ENCODE measurements around the gene MACC1. TPM values are rescaled to one million over a fixed set of nuclear protein-coding genes. Genes with fewer than 3 reads are reported as not detected.
"Not testable (repeated sequence)": the region's sequence is repeated elsewhere in the genome, so short reads cannot be mapped to it uniquely, and the experiment has no call there.

Gene MACC1
- total RNA-seq, 1 experiment from 2014 or later = 190 TPM

DNA sequence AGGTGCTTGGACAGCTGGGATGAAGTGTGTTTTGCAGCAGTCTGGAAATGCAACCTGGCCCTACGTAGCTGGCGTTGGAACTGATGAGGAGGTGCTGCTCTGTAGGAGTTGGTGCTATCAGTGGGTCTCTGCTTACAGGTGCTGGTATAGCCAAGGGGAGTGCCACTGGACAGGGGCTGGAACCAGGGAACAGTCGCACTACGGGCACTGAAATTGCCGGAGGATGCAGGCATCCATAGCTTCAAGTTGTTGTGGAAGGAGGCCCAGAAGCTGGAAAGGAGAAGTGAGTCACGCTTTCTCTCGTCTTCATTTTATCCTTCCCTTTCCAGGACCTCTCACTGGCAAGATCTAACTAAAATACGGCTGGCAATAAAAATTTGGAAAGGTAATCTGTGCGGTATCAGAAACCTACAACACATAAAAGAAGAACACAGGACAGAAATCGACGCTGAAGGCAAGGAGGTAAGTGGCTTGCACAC, 25.8 kb downstream of the MACC1 start:
- CTCF ChIA-PET = interaction anchor here (1.2 kb wide), 1 partner anchor 120 kb away, joined by 4 read pairs; no protein-coding TSS in a partner anchor
- H3K36me3 Mint-ChIP-seq (ENCODE audit: insufficient read depth, unreplicated experiment) = peaks cover 63% of the 10 kb centered on the region
- no peak for DNase-seq
- peaks cover 55% of the 10 kb centered on the region for H3K4me1 Mint-ChIP-seq (ENCODE audit: low read depth, unreplicated experiment)
- no peak overlapping the region for H3K4me3 Mint-ChIP-seq (ENCODE audit: low read depth, unreplicated experiment)
- H3K27ac Mint-ChIP-seq (ENCODE audit: unreplicated experiment) = peak overlapping the region; percentile 30
- no TSS peak for BruUV-seq (replicated peaks)
- TF ChIP-seq, protein P1, sequence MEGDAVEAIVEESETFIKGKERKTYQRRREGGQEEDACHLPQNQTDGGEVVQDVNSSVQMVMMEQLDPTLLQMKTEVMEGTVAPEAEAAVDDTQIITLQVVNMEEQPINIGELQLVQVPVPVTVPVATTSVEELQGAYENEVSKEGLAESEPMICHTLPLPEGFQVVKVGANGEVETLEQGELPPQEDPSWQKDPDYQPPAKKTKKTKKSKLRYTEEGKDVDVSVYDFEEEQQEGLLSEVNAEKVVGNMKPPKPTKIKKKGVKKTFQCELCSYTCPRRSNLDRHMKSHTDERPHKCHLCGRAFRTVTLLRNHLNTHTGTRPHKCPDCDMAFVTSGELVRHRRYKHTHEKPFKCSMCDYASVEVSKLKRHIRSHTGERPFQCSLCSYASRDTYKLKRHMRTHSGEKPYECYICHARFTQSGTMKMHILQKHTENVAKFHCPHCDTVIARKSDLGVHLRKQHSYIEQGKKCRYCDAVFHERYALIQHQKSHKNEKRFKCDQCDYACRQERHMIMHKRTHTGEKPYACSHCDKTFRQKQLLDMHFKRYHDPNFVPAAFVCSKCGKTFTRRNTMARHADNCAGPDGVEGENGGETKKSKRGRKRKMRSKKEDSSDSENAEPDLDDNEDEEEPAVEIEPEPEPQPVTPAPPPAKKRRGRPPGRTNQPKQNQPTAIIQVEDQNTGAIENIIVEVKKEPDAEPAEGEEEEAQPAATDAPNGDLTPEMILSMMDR (IDR thresholded peaks at IDR 0.05; ENCODE audit: unreplicated experiment) = no peak
- peaks cover 11% of the 10 kb centered on the region for H3K9me3 Mint-ChIP-seq (ENCODE audit: low read depth, unreplicated experiment)
- H3K27me3 Mint-ChIP-seq (ENCODE audit: unreplicated experiment) = no peaks in the 10 kb centered on the region
- intact Hi-C loops (cut with micrococcal nuclease; ENCODE audit: unreplicated experiment) = no loop called here

DNA sequence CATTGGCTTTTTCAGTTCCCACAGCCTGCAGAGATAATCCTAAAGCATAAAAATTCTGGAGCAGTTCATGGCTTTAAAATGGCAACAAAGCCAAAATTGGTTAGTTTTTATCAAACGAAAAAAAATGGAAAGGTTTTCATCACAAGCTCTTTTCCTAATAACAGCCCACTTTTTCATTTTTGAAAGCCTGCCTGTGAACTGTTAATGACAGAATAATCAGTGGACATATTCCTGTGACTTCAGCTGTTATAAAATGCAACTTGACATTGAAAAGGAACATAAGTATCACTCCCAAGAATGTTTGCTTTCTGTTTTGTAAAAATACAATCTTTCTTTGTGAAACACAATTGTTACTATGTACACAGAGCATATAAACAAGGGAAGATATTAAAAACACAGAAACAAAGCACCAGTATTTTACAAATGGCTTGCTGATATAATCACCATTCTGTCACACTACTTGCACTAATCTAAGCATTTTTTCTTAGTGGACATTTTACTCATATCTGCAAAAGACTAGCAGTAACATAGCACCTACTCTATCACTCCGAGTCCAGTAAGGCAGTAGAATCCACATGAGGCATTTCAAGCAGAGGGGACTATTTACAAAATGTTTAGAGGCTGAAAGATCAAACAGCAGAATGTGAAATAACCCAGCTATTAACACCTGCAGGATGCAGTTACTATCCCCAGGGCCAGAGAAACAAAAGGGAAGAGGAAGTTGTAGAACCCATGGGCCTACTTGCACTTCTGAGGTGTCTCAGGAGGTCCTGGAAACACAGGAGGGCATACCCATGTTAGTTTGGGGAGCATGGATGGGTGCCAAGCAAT, 26.4 kb downstream of the MACC1 start:
- BruUV-seq (replicated peaks) = no TSS peak
- H3K4me1 Mint-ChIP-seq (ENCODE audit: low read depth, unreplicated experiment) = peaks cover 53% of the 10 kb centered on the region
- H3K4me3 Mint-ChIP-seq (ENCODE audit: low read depth, unreplicated experiment) = no peak overlapping the region
- peaks cover 58% of the 10 kb centered on the region for H3K36me3 Mint-ChIP-seq (ENCODE audit: insufficient read depth, unreplicated experiment)
- peak overlapping the region; percentile 30 for H3K27ac Mint-ChIP-seq (ENCODE audit: unreplicated experiment)
- TF ChIP-seq, protein P1 (IDR thresholded peaks at IDR 0.05; ENCODE audit: unreplicated experiment) = no peak
- no peak for DNase-seq
- intact Hi-C loops (cut with micrococcal nuclease; ENCODE audit: unreplicated experiment) = no loop called here
- H3K27me3 Mint-ChIP-seq (ENCODE audit: unreplicated experiment) = no peaks in the 10 kb centered on the region
- peaks cover 11% of the 10 kb centered on the region for H3K9me3 Mint-ChIP-seq (ENCODE audit: low read depth, unreplicated experiment)
- CTCF ChIA-PET = interaction anchor here (0.9 to 1.2 kb wide), 2 partner anchors 111 to 121 kb away, joined by 3 to 4 read pairs; no protein-coding TSS in a partner anchor

DNA sequence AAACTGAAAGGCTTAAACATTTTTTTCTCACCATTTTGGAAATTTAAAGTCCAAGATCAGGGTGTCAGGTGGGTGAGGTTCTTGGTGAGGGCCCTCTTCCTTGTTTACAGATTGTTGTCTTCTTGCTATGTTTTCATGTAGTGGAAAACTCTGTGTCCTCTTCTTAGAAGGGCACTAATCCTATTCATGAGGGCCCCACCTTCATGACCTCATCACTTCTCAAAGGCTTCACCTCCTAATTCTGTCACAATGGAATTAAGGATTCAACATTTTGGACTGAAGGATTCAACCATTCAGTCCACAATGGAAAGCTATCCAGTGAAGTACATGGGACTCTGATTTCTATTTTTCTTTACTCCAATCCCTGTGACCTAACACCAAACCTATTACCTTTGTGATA, 27.3 kb downstream of the MACC1 start:
- no TSS peak for BruUV-seq (replicated peaks)
- TF ChIP-seq, protein P1 (IDR thresholded peaks at IDR 0.05; ENCODE audit: unreplicated experiment) = no peak
- Mint-ChIP-seq H3K27me3 (ENCODE audit: unreplicated experiment) (no peaks in the 10 kb centered on the region), H3K27ac (ENCODE audit: unreplicated experiment) (peak overlapping the region; percentile 2), H3K4me1 (ENCODE audit: low read depth, unreplicated experiment) (peaks cover 43% of the 10 kb centered on the region), H3K4me3 (ENCODE audit: low read depth, unreplicated experiment) (no peak overlapping the region), H3K36me3 (ENCODE audit: insufficient read depth, unreplicated experiment) (peaks cover 49% of the 10 kb centered on the region), H3K9me3 (ENCODE audit: low read depth, unreplicated experiment) (peaks cover 11% of the 10 kb centered on the region)
- intact Hi-C loops (cut with micrococcal nuclease; ENCODE audit: unreplicated experiment) = no loop called here
- no peak for DNase-seq
- CTCF ChIA-PET = interaction anchor here (0.9 to 1.2 kb wide), 2 partner anchors 112 to 122 kb away, joined by 3 to 4 read pairs; no protein-coding TSS in a partner anchor

DNA sequence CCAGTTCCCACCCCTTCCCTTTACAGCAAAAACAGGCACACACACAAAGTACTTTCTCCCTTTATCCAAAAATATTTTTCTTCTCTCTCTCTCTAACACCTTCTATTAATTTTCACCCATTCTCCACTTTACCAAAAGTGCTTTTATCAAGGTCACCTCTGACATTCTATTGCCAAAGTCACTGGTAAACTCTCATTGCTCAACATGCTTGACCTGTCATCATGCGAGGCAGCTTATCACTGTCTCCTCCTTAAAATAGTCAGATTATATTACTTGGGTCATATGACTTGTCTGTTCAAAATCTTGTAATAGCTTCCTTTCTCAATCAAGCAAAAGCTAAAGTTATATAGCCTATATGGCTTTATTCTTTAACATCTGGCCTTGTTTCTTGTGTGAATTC, 28.6 kb downstream of the MACC1 start:
- H3K27ac Mint-ChIP-seq (ENCODE audit: unreplicated experiment) = peak overlapping the region; percentile 19
- H3K36me3 Mint-ChIP-seq (ENCODE audit: insufficient read depth, unreplicated experiment) = peaks cover 46% of the 10 kb centered on the region
- TF ChIP-seq, protein P1 (IDR thresholded peaks at IDR 0.05; ENCODE audit: unreplicated experiment) = no peak
- no TSS peak for BruUV-seq (replicated peaks)
- CTCF ChIA-PET = no interaction called here
- DNase-seq = no peak
- intact Hi-C loops (cut with micrococcal nuclease; ENCODE audit: unreplicated experiment) = no loop called here
- H3K4me1 Mint-ChIP-seq (ENCODE audit: low read depth, unreplicated experiment) = peaks cover 45% of the 10 kb centered on the region
- no peaks in the 10 kb centered on the region for H3K27me3 Mint-ChIP-seq (ENCODE audit: unreplicated experiment)
- no peak overlapping the region for H3K4me3 Mint-ChIP-seq (ENCODE audit: low read depth, unreplicated experiment)
- peaks cover 11% of the 10 kb centered on the region for H3K9me3 Mint-ChIP-seq (ENCODE audit: low read depth, unreplicated experiment)

DNA sequence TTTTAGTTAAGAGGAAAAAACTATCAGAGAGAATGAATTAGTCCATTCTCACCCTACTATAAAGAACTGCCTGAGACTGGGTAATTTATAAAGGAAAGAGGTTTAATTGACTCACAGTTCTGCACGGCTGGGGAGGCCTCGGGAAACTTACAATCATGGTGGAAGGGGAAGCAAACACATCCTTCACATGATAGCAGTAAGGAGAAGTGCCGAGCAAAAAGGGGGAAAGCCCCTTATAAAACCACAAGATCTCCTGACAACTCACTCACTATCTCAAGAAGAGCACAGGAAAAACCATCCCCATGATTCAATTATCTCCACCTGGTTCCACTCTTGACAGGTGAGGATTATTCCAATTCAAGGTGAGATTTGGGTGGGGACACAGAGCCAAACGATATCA, 29.3 kb downstream of the MACC1 start:
- H3K4me3 Mint-ChIP-seq (ENCODE audit: low read depth, unreplicated experiment); BruUV-seq (replicated peaks); H3K27me3 Mint-ChIP-seq (ENCODE audit: unreplicated experiment); DNase-seq: not testable (repeated sequence)
- H3K27ac Mint-ChIP-seq (ENCODE audit: unreplicated experiment) = peak overlapping the region; percentile 23
- intact Hi-C loops (cut with micrococcal nuclease; ENCODE audit: unreplicated experiment) = loop anchor here (1.0 kb wide), 1 partner anchor 11 kb away; no protein-coding TSS in a partner anchor
- H3K4me1 Mint-ChIP-seq (ENCODE audit: low read depth, unreplicated experiment) = peaks cover 45% of the 10 kb centered on the region
- H3K9me3 Mint-ChIP-seq (ENCODE audit: low read depth, unreplicated experiment) = peaks cover 11% of the 10 kb centered on the region
- peaks cover 45% of the 10 kb centered on the region for H3K36me3 Mint-ChIP-seq (ENCODE audit: insufficient read depth, unreplicated experiment)
- CTCF ChIA-PET = interaction anchor here (0.7 kb wide), 1 partner anchor 112 kb away, joined by 3 read pairs; no protein-coding TSS in a partner anchor
